Measurements from ENCODE around the gene KRT86.
A peak's percentile ranks its signal among the peaks of the same experiment; 100 is the strongest.
"Not testable (repeated sequence)": the region's sequence is repeated elsewhere in the genome, so short reads cannot be mapped to it uniquely, and the experiment has no call there.

The KRT86 gene

GRCh38 chr12:52270541-52271070 lies 3.8 kb upstream of the KRT86 start:
- DNase-seq, result no peak

DNA sequence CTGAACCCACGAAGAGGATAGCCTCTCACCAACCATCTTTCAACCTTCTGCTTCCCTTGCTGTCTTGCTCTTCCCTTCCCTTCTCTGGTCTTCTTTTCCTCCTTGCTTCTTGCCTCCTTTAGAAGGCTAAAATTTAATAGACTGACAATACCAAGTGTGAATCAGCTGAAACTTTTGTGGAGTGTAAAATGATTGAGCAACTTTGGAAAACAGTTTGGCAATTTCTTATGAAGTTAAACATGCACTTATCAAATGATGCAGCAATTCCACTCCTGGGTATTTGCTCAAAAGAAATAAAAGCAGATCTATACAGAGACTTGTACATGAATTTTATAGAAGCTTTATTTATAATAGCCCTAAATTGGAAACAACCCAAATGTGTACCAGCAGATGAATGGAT lies 3.3 kb upstream of the KRT86 start:
- DNase-seq, result no peak

- no peak for DNase-seq
Measured at GRCh38 chr12:52275686-52276085, 1.2 kb downstream of the KRT86 start.

- DNase-seq, result no peak
Measured at GRCh38 chr12:52277486-52278245, 3.2 kb downstream of the KRT86 start.

DNA sequence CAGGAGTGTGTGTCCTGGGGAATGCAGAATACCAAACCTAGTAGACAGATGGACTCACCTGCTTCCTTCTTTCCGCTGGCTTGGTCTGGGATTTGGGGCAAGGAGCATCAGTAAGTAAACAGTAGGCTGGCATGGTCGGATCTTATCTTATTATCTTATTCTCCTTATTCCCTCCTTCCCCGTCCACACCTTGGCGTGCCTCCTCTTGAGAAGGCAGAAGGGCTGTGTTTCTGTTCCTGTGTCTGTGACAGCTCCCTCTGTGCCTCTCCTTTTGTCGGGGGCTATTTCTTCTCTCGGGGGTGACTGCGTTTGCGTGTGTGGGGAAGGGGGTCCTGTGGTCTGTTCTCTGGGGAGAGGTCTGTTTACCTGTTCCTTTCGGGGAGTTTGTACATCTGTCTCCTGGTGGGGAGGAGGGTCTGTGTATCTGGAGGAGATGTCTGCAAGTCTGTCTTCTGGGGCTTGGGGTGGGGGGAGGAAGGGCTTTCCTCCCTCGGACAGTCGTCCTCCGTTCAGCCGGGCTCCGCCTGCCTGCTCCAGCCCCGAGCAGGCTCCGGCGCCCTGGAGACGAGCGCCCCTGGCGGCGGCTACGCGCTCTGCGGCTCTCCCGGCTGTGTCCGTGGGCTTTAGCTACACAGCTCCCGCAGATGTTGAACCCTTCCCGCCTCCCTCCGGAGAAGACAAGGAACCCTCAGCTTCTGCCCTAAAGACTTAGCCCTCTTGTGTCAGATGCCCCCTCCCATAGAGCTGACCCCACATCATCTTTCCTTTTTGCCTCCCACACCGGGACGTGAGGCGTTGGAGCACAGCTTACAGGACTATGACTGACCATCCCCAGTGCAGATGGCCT lies 4.4 kb downstream of the KRT86 start:
- peak; percentile 51 for DNase-seq

DNA sequence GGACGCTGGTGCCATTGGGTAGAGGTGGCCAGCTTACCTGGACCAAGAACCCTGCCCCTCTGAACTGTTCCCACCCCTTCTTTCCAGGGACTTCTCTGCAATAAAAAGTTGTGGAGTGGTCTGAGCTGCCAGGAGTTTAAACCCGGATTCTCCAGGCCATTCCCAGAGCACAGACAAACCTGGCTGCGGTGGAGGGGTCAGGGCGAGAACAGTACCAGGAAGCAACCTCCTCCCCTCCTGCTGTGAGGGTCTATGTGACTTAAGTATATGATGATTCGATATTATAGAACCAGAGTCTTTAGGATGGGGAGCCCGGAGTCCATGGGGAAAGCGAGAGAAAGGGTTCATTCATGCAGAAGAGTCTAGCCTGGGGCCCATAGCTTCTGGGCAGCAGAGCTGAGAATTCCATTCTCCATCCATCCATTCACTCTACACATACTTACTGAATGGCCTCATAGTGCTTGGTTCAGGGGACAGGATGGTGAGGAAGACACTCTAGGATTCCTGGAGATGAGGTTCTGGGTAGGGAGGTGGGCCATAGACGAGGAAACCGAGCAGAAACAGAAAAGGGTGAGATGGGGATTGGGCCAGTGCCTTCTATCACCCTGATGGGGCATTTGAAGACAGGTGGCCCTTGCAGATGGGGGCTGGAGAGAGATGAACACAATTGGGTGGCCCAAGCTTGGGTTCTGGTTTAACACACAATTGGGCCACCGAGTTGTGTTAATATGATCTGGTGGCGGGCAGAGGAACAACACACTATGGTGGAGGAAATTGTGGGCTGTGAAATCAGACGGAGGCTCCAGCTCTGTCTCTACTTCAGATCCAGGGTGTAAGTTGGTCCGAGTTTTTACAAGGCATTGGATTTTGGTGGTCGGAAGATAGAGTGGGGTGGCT lies 5.2 kb downstream of the KRT86 start:
- no peak for DNase-seq

DNA sequence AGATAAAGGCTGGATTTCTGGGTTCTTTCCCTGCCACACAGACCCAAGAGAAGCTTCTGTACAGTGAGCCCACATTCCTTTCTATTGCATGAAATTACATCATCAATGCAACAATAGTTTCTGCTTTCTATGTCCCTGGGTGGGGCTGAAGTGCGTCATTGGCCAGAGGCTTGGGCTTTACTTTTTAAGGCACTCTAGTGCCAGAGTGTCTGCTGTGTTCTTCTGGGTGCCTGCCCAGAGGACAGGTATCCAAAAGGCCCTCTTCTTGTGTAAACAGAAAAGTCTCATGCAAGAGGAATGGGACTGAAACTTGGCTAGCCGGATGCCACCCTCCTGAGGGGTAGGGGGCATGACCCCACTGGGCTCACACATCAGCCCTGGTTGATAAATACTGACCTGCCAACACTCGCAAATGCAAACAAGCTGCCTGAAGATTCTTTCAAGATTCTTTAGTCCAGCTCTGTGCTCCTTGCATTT lies 5.9 kb downstream of the KRT86 start:
- no peak for DNase-seq

DNA sequence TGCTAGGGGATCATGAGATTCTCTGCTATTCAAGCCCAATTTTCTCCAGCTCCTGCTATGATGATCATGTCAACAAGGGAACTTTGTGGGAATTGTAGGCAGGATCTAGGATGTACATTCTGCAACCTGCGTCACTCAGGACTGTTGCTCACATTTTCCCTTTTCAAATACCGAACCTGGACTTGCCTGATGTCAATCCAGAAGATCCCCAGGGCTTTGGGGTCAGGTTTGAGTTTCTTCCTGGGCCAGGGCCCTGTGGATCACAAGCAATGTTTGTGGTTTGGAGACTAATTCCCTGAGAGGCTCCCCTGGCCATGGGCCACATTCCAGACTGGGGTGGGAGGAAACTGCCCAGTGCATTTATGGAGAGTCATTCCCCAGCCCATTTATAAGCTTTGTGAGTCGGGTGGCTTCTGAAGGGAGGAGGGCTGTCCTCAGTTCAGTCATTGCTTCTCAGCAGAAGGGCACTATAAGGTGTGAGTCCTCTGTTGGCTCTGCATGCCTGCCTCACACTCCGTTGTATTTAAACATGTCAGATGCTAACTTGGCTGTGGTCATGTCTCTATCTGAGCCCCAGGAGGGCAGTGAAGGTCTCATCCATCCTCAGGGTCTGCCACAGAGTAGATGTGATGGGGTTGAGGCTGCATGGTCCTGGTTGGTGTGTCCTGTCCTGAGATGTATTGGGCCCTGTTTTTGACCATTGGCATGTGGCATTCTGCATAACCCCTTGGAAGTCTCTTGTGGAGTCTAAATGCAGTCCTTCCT lies 6.5 kb downstream of the KRT86 start:
- no peak for DNase-seq

- no peak for DNase-seq
Measured at GRCh38 chr12:52284562-52285171, 10.2 kb downstream of the KRT86 start.

DNA sequence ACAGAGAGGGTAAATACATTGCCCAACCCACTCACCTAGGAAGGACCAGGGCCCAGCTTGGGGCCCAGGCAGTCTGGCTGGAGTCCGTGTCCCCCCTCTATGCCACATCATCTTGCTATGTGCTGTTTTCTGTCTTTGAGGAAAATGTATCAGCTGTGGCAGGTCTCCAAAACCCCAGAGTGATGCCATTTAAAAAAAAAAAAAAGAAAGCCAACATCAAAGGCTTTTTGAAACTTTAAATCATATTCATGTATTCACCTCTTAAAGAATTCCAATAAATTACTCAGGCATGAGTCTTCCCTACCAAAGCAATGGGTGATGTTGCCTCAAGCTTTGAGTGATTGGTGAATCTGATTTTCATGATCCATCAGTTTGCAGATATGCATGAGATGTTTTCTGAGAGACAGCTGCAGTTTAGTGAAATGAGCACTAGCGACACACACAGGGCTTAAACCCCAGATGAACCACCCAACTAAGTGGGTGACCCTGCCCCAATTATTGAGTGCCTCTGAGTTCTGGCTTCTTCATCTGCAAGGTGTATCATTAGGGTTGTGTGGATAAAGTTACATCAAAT lies 10.8 kb downstream of the KRT86 start:
- no peak for DNase-seq

GRCh38 chr12:52285851-52286530 lies 11.5 kb downstream of the KRT86 start:
- DNase-seq, result no peak

- DNase-seq, result not testable (repeated sequence)
Measured at GRCh38 chr12:52286857-52287785, 12.7 kb downstream of the KRT86 start.

DNA sequence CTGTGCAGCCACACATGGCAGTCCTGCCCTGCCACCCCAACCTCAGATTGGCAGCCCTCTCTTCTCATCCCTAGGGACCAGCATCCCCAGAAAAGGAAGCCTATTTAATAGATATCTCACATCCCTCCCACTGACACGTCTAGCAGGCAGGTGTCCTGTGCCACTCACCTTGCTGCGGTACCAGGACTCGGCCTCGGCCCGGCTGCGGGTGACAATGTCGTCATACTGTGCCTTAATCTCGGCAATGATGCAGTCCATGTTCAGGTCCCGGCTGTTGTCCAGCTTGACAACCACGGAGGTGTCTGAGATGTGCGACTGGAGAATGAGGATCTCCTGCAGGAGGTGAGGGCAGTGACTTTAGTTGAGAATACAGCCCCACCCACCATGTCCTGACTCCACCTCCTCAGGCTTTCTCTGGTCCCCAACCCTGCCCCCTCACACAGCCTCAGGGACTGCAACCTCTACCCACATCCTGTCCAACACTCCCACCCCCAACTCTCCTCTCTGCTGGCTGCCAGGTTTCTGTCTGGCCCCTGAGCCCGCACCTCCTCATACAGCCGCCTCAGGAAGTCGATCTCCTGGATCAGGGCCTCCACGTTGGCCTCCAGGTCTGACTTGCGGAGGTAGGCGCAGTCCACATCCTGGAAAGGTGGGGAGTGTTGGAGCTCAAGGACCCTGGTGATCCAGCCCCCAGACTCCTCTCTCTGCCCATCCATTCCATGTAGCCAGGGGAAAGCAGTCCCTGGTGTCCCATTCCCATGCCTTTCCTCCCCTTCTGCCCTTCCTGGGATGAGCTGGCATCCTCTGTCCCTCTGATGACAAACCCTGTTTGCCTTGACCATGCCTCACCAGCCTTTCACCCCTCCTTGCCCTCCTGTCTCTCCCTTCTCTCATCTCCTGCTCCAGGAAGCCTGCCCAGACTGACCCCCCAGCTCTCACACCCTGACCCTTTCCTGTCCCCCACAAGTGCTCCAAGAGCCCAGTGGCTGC lies 13.7 kb downstream of the KRT86 start:
- DNase-seq, result not testable (repeated sequence)

- DNase-seq, result not testable (repeated sequence)
Measured at GRCh38 chr12:52290483-52291134, 16.2 kb downstream of the KRT86 start.

DNA sequence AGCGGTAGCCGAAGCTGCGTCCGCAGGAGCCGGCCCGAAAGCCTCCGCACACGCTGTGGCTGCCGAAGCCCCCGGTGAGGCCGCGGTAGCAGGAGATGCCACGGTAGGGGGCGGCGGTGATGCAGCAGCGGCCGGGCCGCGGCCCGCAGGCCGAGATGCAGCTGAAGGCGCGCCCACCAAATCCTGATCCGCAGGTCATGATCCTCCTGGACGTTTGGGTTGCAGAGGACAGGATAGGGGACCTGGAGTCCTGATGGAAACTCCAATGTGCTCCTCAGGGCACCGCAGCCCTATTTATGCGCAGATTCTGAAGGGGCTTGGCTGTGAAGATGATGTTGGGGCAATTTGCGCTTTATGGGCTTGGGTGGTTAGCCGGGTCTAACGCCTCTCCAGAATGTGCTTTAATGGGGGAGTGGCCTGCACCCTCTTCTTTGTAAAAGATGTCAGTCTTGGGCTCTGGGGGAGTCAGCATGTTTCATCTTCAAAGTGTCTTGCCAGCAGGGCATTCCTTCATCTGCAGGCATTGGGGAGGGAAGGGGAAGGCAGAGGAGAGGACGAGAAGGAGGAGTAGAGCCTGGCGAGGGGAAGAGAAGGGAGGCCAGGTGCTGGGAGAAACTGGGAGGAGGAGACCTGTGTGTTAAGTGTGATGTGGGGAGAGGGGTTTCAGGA lies 17.0 kb downstream of the KRT86 start, which contains the start of gene KRT81:
KRT81 (minus strand) TSS at position 268 of the 669 bp plus-strand sequence; CDS start at position 199, 69 bp downstream.
- no peak for DNase-seq

- DNase-seq, result no peak
Measured at GRCh38 chr12:52293926-52294325, 19.5 kb downstream of the KRT86 start.

DNA sequence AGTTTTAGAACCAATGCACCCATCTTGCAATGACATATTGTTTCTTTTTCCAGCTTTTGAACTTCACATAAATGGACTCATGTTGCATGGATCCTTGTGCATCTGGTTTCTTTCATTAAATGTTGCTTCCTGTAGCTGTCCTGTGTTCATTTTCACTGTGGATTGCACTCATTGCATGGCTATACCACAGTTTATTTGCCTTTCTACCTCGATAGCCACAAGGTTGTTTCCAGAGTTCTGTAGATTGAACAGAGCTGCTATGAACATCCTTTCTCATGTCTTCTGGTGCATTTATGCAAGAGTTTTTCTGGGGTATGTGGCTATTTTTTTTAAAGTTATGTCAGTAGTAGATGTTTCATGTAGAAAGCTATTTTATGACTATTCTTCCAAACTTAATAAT lies 20.4 kb downstream of the KRT86 start:
- DNase-seq, result no peak

Measured in NCI-H1048 (cell line).